ENCODE results near the gene USF1. TPM values are rescaled to one million over a fixed set of nuclear protein-coding genes. Genes with fewer than 3 reads are reported as not detected.

Gene USF1
- total and polyA plus RNA-seq, 9 of the 15 experiments (the other 6 are each of a cell fraction or from before 2014, with no cell fraction given), result 7.4 to 60.2 (median 54.2) TPM

DNA sequence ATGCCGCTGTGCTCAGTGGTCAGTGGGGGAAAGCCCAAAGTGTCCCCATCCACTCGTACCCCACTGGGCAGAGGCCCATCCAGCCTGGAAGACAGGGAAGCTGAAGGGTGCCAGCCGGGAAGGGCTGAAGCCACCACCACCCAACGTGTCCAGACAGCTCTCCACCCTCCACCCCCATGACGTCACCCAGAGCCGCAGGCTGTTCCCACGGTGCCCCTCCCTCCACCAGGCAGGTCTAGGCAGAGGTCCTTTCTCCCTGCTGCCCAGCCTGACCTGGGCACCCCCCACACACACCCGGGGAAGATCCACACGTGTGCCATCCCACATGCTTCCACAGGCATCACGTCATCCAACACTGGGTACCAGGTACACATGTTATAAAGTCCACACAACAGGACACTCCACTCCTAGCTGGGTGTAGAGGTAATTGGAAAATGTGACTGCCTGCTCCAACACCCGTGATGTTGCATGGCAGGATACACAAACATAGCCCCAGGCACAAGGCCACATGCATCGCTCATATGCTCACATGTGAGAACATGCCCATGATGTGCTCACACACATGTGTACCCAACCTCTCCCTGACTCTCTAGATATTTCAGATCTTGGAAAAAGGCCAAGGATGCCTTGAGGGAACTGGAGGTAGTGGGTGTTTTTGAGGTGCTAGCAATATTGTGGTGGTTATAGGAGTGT, 29.0 kb upstream of the USF1 start (continued):
- TF ChIP-seq SIN3B (IDR thresholded peaks at IDR 0.05; ENCODE audit: low read depth), result no peak

DNA sequence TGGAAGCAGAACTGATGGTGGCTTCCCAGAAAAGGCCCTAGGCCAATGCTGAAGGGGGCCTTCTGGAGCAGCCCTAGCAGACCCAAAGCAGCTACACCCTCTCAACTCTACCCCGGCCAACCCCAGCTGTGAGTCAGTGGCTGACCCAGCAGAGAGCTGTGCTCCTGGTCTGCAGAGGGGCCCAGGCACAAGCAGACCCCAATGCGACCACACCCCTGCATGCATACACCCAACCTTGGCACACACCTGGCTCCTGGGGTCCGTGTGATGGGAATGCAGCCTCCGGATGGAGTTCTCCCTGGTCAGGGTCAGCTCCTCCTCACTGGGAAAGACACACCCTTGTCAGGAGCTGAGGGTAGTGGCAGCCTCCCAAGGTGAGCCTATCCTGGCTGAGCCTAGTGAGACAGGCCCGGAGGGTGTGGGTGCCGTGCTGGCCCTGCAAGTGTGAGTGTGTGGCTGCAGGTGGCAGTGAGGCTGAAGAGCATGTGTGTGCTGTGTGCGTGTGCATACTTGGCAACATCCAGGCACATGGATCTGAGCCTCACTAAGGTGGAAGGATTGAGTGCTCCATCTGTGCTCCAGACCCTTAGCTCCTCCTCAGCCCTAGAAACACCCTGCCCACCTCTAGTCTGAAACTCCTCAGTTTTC, 27.8 kb upstream of the USF1 start:
- ATAC-seq, result peak; percentile 43
- 55% methylated on average over 7 of the region's 7 CpGs for WGBS (ENCODE audit: insufficient coverage, low coverage, missing lambda C conversion rate)
- intact Hi-C loops (cut with micrococcal nuclease), result loop anchor here (10.0 kb wide), 1 partner anchor 61 kb away; the partner anchor contains the start of gene DEDD
- TF ChIP-seq CTBP1 (IDR thresholded peaks at IDR 0.05; ENCODE audit: borderline replicate concordance) (no peak), IRF1 (CRISPR knock-in tag; IDR thresholded peaks at IDR 0.05; ENCODE audit: borderline replicate concordance) (no peak), ATF2 (CRISPR knock-in tag; IDR thresholded peaks at IDR 0.05) (no peak), HOMEZ (CRISPR knock-in tag; IDR thresholded peaks at IDR 0.05) (no peak), TCF7L2 (IDR thresholded peaks at IDR 0.05; ENCODE audit: low read depth, low read length) (no peak), ZNF518B (CRISPR knock-in tag; IDR thresholded peaks at IDR 0.05) (no peak)
- TF ChIP-seq, protein P1, sequence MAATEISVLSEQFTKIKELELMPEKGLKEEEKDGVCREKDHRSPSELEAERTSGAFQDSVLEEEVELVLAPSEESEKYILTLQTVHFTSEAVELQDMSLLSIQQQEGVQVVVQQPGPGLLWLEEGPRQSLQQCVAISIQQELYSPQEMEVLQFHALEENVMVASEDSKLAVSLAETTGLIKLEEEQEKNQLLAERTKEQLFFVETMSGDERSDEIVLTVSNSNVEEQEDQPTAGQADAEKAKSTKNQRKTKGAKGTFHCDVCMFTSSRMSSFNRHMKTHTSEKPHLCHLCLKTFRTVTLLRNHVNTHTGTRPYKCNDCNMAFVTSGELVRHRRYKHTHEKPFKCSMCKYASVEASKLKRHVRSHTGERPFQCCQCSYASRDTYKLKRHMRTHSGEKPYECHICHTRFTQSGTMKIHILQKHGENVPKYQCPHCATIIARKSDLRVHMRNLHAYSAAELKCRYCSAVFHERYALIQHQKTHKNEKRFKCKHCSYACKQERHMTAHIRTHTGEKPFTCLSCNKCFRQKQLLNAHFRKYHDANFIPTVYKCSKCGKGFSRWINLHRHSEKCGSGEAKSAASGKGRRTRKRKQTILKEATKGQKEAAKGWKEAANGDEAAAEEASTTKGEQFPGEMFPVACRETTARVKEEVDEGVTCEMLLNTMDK (IDR thresholded peaks at IDR 0.05; ENCODE audit: borderline replicate concordance, insufficient read depth, low read depth, low read length, poor library complexity, severe bottlenecking), result no peak

More for the DNA sequence above, 27.8 kb upstream of the USF1 start:
- H3K9me3 ChIP-seq (replicated peaks; ENCODE audit: control insufficient read depth, insufficient read depth, low read depth, low read length), result no peaks in the 10 kb centered on the region
- no peak overlapping the region for H2AFZ ChIP-seq (ENCODE audit: low read depth, low read length)
- FAIRE-seq (no peak), DNase-seq (ENCODE audit: extremely low read depth in 1 of 4, low spot score in 3 of 4) (no peak)
- no peaks in the 10 kb centered on the region for H3K27me3 ChIP-seq (ENCODE audit: control insufficient read depth in 2 of 2, insufficient read depth in 2 of 2, low read length in 2 of 2)
- no TSS peak for BruUV-seq (replicated peaks)
- in situ Hi-C loops (cut with MboI), result no loop called here
- peaks cover 14 to 27% of the 10 kb centered on the region in 2 experiments for H3K4me1 ChIP-seq (replicated peaks in 1 of 2; ENCODE audit: control insufficient read depth in 2 of 2, insufficient read depth in 2 of 2, low read length in 2 of 2)
- no peak overlapping the region for H3K9ac ChIP-seq (ENCODE audit: insufficient read depth in 1 of 2, low read depth in 2 of 2, low read length in 2 of 2)
- no peaks in the 10 kb centered on the region for H3K9me1 ChIP-seq (ENCODE audit: control insufficient read depth, insufficient read depth, low read length)
- CTCF ChIA-PET (ENCODE audit: low intra/inter-chr PET ratio), result no interaction called here
- POLR2A ChIA-PET, result interaction anchor here (0.6 to 1.9 kb wide), 7 partner anchors 12 to 449 kb away, joined by 3 to 8 read pairs (median 3); partner anchors contain the start of gene DEDD
- H3K36me3 ChIP-seq (ENCODE audit: control insufficient read depth, insufficient read depth, low read length), result no peaks in the 10 kb centered on the region
- no peak overlapping the region for H3K4me2 ChIP-seq (ENCODE audit: insufficient read depth, low read length)
- H3K27ac ChIP-seq (ENCODE audit: extremely low read depth, low read depth, low read length), result no peak overlapping the region
- H3K4me3 ChIP-seq, result no peak overlapping the region
- no peaks in the 10 kb centered on the region for H4K20me1 ChIP-seq (replicated peaks; ENCODE audit: control insufficient read depth, insufficient read depth, low read length)
- no peaks in the 10 kb centered on the region for H3K79me2 ChIP-seq (ENCODE audit: control insufficient read depth, insufficient read depth, low read length)
